ENCODE results near the gene PCDHB3.

DNA sequence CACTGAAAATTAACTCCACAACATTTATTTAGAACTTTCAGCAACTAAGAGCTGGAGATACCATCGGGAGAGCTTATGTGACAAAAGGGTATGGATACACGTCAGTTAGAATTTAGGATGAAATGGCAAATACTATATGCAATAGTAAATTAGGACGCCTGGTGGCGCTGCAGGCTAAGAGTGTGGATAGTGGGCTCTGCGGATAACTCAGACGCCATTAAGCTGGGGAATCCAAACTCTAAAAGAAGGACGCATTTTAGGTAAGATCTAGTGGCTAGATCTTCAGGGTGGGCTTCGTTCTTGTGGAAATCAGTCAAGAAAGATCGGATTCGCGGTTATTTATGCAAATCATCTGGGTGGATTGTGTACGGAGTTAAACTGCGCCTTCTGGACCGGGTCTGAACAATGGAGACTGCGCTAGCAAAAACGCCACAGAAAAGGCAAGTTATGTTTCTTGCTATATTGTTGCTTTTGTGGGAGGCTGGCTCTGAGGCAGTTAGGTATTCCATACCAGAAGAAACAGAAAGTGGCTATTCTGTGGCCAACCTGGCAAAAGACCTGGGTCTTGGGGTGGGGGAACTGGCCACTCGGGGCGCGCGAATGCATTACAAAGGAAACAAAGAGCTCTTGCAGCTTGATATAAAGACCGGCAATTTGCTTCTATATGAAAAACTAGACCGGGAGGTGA lies 34.9 kb downstream of the PCDHB3 start, which contains the start of gene PCDHB5:
- TF ChIP-seq POLR2A (IDR thresholded peaks at IDR 0.05; ENCODE audit: low read length) (no peak), GATA1 (IDR thresholded peaks at IDR 0.05; ENCODE audit: low read depth, low read length) (no peak)
